Upper lobe of left lung (tissue), 4 donors: ENCODE data around the gene RAB30.

Experiments used
- CTCF ChIP-seq, 6 experiments: fragments of 450-650 bp in 4 of 6; fragments of 200-600 bp in 2 of 6; sonication (generic) in 2 of 6; IDR thresholded peaks; one replicate each; pipeline ENCODE4 v1.5.1; 2016 to 2019; ENCODE audit warnings: antibody characterized with exemption in 6 of 6
- EP300 ChIP-seq, 4 donors: sonication (generic); formaldehyde crosslinking; IDR thresholded peaks; one replicate each; pipeline ENCODE4 v1.5.1; 2017; ENCODE audit warnings: antibody characterized with exemption in 4 of 4, control low read depth in 2 of 4
- POLR2A ChIP-seq, 4 donors: fragments of 450-650 bp; IDR thresholded peaks; one replicate each; pipeline ENCODE4 v1.5.1; 2016 to 2017; ENCODE audit warnings: antibody characterized with exemption in 4 of 4, mild to moderate bottlenecking in 2 of 4

- no peak for TF ChIP-seq EP300 (IDR thresholded peaks at IDR 0.05)
- TF ChIP-seq CTCF (IDR thresholded peaks at IDR 0.05) = no peak
- no peak for TF ChIP-seq POLR2A (IDR thresholded peaks at IDR 0.05)
Observed at GRCh38 chr11:83002522-83002921, 69.2 kb downstream of the RAB30 start.
